Measurements from ENCODE around the gene ZNF83.
A peak's percentile ranks its signal among the peaks of the same experiment; 100 is the strongest.
"Not testable (repeated sequence)": the region's sequence is repeated elsewhere in the genome, so short reads cannot be mapped to it uniquely, and the experiment has no call there.

ZNF83 gene

DNA sequence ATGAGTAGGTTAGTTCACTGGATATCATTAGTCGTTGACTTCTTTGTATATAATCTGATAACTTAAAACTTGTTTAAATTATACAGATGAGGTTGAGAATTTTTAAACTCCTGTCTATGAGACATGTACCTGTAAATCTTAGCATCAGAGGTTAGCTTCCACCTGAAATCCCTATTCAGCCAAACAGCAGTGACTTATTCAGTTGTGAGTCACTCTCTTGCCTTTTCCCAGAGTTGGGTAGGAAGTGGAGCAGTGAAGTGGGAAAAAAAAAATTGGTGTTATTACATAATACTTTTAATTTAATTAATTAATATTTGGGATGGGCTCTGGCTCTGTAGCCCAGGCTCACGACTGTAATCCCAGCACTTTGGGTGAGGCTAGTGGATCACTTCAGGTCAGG is 35.2 kb downstream of the ZNF83 start:
- no peak overlapping the region for H2AFZ ChIP-seq (ENCODE audit: low read length)
- H4K20me1 ChIP-seq (ENCODE audit: insufficient read depth, low read length) = no peaks in the 10 kb centered on the region
- no peaks in the 10 kb centered on the region for H3K36me3 ChIP-seq (replicated peaks; ENCODE audit: insufficient read depth, low read length)
- no peaks in the 10 kb centered on the region for H3K9me2 ChIP-seq (replicated peaks; ENCODE audit: insufficient read depth, low read length)
- H3K9ac ChIP-seq (ENCODE audit: low read length) = no peak overlapping the region
- H3K27ac ChIP-seq (ENCODE audit: low read length) = no peak overlapping the region
- H3K79me2 ChIP-seq (ENCODE audit: low read length) = no peaks in the 10 kb centered on the region
- TF ChIP-seq, protein P1, sequence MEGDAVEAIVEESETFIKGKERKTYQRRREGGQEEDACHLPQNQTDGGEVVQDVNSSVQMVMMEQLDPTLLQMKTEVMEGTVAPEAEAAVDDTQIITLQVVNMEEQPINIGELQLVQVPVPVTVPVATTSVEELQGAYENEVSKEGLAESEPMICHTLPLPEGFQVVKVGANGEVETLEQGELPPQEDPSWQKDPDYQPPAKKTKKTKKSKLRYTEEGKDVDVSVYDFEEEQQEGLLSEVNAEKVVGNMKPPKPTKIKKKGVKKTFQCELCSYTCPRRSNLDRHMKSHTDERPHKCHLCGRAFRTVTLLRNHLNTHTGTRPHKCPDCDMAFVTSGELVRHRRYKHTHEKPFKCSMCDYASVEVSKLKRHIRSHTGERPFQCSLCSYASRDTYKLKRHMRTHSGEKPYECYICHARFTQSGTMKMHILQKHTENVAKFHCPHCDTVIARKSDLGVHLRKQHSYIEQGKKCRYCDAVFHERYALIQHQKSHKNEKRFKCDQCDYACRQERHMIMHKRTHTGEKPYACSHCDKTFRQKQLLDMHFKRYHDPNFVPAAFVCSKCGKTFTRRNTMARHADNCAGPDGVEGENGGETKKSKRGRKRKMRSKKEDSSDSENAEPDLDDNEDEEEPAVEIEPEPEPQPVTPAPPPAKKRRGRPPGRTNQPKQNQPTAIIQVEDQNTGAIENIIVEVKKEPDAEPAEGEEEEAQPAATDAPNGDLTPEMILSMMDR (IDR thresholded peaks at IDR 0.05; ENCODE audit: low read length) = no peak
- no peak for TF ChIP-seq EZH2 (optimal IDR thresholded peaks at IDR 0.05; ENCODE audit: low read depth, low read length)
- H3K4me3 ChIP-seq (ENCODE audit: low read length) = no peak overlapping the region
- DNase-seq = no peak
- H3K4me2 ChIP-seq (ENCODE audit: low read depth, low read length) = no peak overlapping the region
- no peaks in the 10 kb centered on the region for H3K4me1 ChIP-seq (ENCODE audit: low read length)
- H3K9me3 ChIP-seq (replicated peaks; ENCODE audit: insufficient read depth, low read length) = no peaks in the 10 kb centered on the region
- no peaks in the 10 kb centered on the region for H3F3A ChIP-seq (ENCODE audit: insufficient read depth, low read length)
- no peaks in the 10 kb centered on the region for H3K27me3 ChIP-seq (replicated peaks; ENCODE audit: insufficient read depth, low read length)

DNA sequence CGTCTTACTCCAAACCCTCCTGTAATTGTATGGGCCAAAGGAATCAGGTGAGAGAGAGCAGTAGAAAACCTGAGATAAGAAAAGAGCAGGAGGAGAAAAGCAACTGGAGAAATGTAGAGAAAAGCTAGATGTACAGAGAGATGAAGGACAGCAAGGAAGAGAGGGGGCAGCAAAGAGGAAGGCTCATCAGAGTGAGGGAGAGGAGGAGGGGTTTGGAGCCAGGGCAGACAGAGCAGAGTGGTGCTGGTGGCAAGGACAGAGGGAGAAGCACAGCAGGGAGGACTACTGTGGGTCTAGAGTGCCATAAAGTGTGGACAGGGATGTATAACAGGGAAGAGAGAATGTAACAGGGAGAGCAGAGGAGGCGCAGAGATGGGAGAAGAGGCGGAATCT is 36.2 kb downstream of the ZNF83 start:
- H3K27ac ChIP-seq (ENCODE audit: low read length); DNase-seq; H2AFZ ChIP-seq (ENCODE audit: low read length); H3K9me2 ChIP-seq (replicated peaks; ENCODE audit: insufficient read depth, low read length); H3K4me3 ChIP-seq (ENCODE audit: low read length); H3K27me3 ChIP-seq (replicated peaks; ENCODE audit: insufficient read depth, low read length); H3K79me2 ChIP-seq (ENCODE audit: low read length); H4K20me1 ChIP-seq (ENCODE audit: insufficient read depth, low read length); H3F3A ChIP-seq (ENCODE audit: insufficient read depth, low read length); H3K9ac ChIP-seq (ENCODE audit: low read length); H3K9me3 ChIP-seq (replicated peaks; ENCODE audit: insufficient read depth, low read length); H3K4me1 ChIP-seq (ENCODE audit: low read length); H3K36me3 ChIP-seq (replicated peaks; ENCODE audit: insufficient read depth, low read length): not testable (repeated sequence)
- H3K4me2 ChIP-seq (ENCODE audit: low read depth, low read length) = peak overlapping the region; percentile 60; the same call in 1 of the 2 replicates

DNA sequence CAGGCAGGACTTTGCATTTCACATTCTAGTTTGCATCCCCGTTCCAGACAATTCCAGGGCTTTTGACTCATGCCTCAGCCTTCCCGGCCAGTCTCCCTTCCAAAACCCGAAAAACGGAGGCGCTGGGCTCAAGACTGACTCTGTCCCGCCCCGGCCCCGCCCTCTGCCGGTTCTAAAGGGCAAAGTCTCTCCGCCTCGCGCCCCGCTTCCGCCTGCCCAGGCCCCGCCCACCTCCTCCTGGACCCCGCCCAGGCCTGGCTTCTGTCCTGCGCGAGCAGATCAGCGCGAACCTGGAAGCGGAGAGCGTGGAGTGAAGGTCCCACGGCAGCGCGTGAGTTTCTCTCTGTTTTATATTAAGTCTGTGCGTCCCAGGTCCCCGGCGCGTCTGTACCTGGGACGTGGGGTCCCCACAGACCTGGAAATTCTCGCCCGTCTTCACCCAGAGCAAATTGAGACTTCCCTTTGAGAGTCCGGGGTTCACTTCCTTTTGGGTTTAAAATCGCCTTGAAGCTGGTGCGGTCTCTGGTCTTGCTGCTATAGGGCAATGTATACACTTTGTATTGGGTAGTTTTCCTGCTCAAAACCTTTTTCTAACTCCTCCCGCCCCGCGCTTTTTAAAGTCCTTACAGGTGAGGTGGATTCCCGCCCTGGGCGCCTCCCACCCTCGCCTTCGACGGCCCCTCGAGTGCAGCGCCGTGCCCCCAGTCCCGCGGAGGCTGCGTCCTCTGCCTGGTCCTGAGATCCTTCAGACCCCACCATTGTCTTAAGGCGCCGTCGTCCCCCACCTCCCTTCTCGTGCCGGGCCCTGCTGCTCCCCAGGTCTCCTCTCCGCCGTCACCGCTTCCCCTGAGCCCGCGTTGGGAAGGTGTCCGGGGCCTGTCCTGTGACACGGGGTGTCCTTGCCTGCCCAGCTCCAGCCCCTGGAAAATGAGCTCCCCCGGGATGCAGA is 36.9 kb downstream of the ZNF83 start:
- Histone ChIP-seq H3K4me1 (ENCODE audit: low read length) (no peaks in the 10 kb centered on the region), H3K27me3 (replicated peaks; ENCODE audit: insufficient read depth, low read length) (no peaks in the 10 kb centered on the region), H3K4me3 (ENCODE audit: low read length) (peak overlapping the region; percentile 63), H3K9me2 (replicated peaks; ENCODE audit: insufficient read depth, low read length) (no peaks in the 10 kb centered on the region), H3K4me2 (ENCODE audit: low read depth, low read length) (peak overlapping the region; percentile 60), H4K20me1 (ENCODE audit: insufficient read depth, low read length) (no peaks in the 10 kb centered on the region), H3K9me3 (replicated peaks; ENCODE audit: insufficient read depth, low read length) (no peaks in the 10 kb centered on the region), H2AFZ (ENCODE audit: low read length) (peak overlapping the region; percentile 72), H3K9ac (ENCODE audit: low read length) (peak overlapping the region; percentile 25; the same call in 1 of the 2 replicates), H3K36me3 (replicated peaks; ENCODE audit: insufficient read depth, low read length) (no peaks in the 10 kb centered on the region), H3F3A (ENCODE audit: insufficient read depth, low read length) (no peaks in the 10 kb centered on the region), H3K79me2 (ENCODE audit: low read length) (no peaks in the 10 kb centered on the region), H3K27ac (ENCODE audit: low read length) (no peak overlapping the region)
- peak; percentile 71 for DNase-seq
- TF ChIP-seq EZH2 (optimal IDR thresholded peaks at IDR 0.05; ENCODE audit: low read depth, low read length) (no peak), EZH2phosphoT487 (IDR thresholded peaks at IDR 0.05; ENCODE audit: low read length) (no peak)
- TF ChIP-seq, protein P1 (IDR thresholded peaks at IDR 0.05; ENCODE audit: low read length) = no peak; the same call in 1 of the 2 replicates

DNA sequence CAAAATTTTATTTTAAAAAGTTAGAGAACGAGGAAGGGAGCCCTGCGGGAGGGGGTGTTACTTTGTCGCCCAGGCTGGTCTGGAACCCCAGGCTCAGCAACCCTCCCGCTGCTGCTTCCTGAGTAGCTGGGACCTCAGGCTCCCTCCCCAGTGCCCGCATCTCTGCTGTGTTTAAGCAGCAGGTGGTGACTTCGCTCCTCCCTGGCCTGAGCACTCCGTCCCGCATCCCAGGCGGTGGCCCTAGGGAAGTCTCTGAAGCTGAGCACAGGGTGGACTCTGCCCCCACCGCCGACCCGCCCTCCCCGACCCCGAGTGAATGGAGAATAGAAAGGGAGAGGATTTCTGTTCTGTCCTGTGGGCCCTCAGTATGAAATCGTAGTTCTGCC is 37.5 kb downstream of the ZNF83 start:
- H3K27ac ChIP-seq (ENCODE audit: low read length) = no peak overlapping the region
- no peaks in the 10 kb centered on the region for H3K4me1 ChIP-seq (ENCODE audit: low read length)
- no peaks in the 10 kb centered on the region for H3K36me3 ChIP-seq (replicated peaks; ENCODE audit: insufficient read depth, low read length)
- H3K4me2 ChIP-seq (ENCODE audit: low read depth, low read length) = peak overlapping the region; percentile 60; the same call in 1 of the 2 replicates
- H3F3A ChIP-seq (ENCODE audit: insufficient read depth, low read length) = no peaks in the 10 kb centered on the region
- no peaks in the 10 kb centered on the region for H3K79me2 ChIP-seq (ENCODE audit: low read length)
- H3K9me3 ChIP-seq (replicated peaks; ENCODE audit: insufficient read depth, low read length) = no peaks in the 10 kb centered on the region
- H3K27me3 ChIP-seq (replicated peaks; ENCODE audit: insufficient read depth, low read length) = no peaks in the 10 kb centered on the region
- H2AFZ ChIP-seq (ENCODE audit: low read length) = no peak overlapping the region; the same call in 1 of the 2 replicates
- TF ChIP-seq, protein P1 (IDR thresholded peaks at IDR 0.05; ENCODE audit: low read length) = no peak
- TF ChIP-seq EZH2 (optimal IDR thresholded peaks at IDR 0.05; ENCODE audit: low read depth, low read length) (no peak), EZH2phosphoT487 (IDR thresholded peaks at IDR 0.05; ENCODE audit: low read length) (no peak)
- H3K4me3 ChIP-seq (ENCODE audit: low read length) = peak overlapping the region; percentile 63
- no peaks in the 10 kb centered on the region for H4K20me1 ChIP-seq (ENCODE audit: insufficient read depth, low read length)
- DNase-seq = no peak
- H3K9me2 ChIP-seq (replicated peaks; ENCODE audit: insufficient read depth, low read length) = no peaks in the 10 kb centered on the region
- H3K9ac ChIP-seq (ENCODE audit: low read length) = no peak overlapping the region
